Neural progenitor cell (in vitro differentiated cells): ENCODE results near the gene IL2RG.

Source experiments
- CTCF ChIP-seq: fragments of 200-600 bp; sonication (generic); IDR thresholded peaks from 2 replicates; pipeline ENCODE4 v1.5.1; 2017; ENCODE audit warnings: antibody characterized with exemption, mild to moderate bottlenecking
- EZH2 ChIP-seq: fragments of 200-600 bp; sonication (generic); IDR thresholded peaks from 2 replicates; pipeline ENCODE4 v1.6.1; 2017; ENCODE audit warnings: antibody characterized with exemption, mild to moderate bottlenecking, moderate library complexity
- EZH2phosphoT487 ChIP-seq: fragments of 200-600 bp; sonication (generic); IDR thresholded peaks from 2 replicates; pipeline ENCODE4 v1.6.1; 2017; ENCODE audit warnings: antibody characterized with exemption

- TF ChIP-seq CTCF (no peak), EZH2 (no peak), EZH2phosphoT487 (no peak)
Observed at GRCh38 chrX:71154196-71154595, 42.8 kb upstream of the IL2RG start.
